ENCODE data around the gene CSPG4.

DNA sequence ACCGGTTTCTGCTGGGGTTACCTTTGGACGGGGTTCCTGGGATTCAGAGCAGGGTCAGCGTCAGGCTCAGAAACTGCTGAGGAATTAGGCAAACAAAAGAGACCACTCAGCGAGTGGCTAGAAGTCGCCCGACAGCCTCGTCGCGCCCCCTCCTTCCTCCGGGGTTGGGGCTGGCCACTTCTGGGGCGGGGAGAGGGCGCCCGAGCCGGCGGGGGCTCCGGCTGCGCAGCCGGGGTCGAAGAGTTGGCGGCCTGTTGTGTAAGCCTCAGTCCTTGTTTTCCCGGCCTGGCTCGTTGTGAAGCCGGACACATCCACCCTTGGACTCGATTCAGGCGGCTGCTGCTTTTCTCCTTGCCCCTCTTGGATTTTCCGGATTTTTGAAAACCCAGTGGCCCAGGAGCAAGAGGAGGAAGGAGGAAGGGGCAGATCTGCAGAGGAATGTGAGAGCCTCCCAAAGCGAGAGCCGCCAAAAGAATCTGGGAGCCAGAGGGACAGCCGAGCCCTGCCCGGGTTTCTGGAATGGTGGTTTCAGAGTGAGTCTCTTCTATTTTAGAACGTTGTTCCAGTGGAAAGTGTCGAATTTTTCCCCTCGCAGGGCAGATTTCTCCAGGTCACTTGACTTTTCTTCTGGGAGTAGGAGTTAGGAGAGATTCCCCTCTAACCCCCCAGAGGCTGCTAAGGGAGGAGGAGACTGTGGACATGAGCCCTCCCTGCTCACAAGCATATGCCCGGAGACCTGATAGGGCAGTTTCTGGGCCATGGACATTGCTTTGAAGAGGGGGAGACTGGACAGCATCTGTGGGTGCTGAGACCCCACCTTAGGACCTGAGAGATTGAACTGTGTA, 64.3 kb downstream of the CSPG4 start:
- no peak for TF ChIP-seq FOXM1 (IDR thresholded peaks at IDR 0.05; ENCODE audit: borderline replicate concordance)
- no peak for TF ChIP-seq NFRKB (IDR thresholded peaks at IDR 0.05)
- TF ChIP-seq TARDBP (IDR thresholded peaks at IDR 0.05) = no peak
- no peak for TF ChIP-seq PKNOX1 (IDR thresholded peaks at IDR 0.05)
- no peak for TF ChIP-seq ELF4 (IDR thresholded peaks at IDR 0.05)
- TF ChIP-seq SP1 (IDR thresholded peaks at IDR 0.05) = no peak
- no peak for TF ChIP-seq L3MBTL2 (conservative IDR thresholded peaks at IDR 0.05)

Data from HEK293T (cell line).